NCI-H526 treated with DMSO at 0.1 percent for 48 hours (cell line): ENCODE results near the gene LRP5.
"Not testable (repeated sequence)": the region's sequence is repeated elsewhere in the genome, so short reads cannot be mapped to it uniquely, and the experiment has no call there.

Experiments used
- DNase-seq: peaks from one replicate; lab custom pipeline; 2025; lab: John Stamatoyannopoulos, UW

Gene LRP5

DNA sequence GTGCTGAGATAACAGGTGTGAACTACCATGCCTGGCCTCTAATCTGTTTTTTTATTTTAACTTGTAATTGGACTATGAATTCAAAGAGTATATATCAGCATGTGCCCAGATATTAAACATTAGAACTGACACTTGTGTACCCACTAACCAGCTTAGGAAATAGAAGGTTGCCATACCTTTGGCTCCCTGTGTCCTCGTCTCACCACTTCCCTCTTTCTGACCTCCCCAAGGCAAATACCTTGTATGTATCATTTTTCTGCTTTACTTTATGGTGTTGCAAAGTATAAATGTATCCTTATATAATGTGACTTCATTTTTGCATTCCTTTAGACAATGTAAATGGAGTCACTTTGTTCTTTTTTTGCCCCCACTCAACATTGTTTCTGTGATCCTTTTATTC is 157.3 kb downstream of the LRP5 start:
- DNase-seq: no peak

DNA sequence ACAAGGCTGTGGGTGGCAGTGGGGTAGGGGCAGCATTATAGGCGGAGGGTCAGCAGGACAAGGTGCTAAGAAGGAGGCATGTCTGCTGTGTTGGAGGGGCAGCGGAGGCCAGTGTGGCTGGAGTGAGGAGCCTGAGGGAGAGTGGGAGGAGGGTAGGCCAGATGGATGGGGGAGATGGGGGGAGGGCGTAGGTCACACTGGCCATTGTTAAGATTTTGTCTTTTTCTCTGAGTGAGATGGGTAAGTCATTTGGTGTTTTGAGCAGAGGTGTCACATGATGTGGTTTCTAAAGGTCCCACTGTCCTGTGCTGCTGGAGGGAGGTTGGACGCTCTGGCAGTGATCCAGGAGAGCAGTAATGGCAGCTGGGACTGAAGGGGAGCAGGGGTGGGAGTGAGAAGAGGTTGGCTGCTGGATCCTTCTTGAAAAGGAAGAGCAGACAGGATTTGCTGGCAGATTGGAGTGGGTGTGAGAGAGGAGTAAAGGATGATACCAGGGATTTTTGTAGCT is 158.0 kb downstream of the LRP5 start:
- DNase-seq: no peak

DNA sequence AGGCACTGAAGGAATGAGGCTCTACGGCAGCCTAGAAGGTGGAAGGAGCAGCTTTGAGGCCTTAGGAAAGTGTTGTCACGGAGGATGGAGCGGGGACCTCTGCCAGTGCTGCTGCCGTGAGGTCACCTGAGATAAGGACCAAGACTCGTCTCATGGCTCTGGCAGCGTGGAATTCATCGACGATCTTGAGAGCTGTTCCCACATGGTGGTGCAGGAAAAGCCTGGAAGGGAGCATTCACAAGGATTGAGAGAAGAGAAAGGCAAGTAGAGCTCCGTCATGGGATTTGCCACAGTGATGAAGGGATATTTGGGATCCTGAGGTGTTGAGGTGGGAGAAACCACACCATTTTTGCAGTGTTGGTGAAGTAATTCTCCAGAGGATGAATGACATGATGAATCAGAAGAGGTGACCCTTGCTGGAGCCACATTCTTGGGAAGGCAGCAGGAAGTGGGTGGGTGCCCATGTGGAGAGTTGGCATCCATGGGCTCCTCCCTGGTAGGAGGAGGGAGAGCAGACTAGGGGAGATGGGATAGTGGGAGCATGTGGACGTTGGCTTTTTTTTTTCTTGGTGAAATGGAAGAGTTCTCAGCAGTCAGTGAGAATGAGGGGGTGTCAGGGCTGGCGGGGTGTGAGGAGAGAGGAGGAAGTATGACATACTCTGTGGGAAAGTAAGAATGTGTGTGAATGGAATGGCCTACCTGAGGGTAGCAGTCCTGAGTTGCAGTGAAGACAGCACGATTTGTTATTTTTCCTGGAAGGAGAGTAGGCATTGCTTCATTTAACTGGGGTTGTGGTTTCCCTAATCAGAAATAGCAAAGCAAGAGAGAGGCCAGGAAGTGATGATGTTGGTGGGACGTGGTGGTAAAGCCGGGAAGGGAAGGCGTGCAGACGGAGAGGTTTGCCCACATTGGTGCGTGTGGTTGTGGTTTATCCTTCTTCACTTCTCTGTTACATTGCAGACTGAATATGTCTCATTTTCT is 159.3 kb downstream of the LRP5 start:
- DNase-seq: no peak

DNA sequence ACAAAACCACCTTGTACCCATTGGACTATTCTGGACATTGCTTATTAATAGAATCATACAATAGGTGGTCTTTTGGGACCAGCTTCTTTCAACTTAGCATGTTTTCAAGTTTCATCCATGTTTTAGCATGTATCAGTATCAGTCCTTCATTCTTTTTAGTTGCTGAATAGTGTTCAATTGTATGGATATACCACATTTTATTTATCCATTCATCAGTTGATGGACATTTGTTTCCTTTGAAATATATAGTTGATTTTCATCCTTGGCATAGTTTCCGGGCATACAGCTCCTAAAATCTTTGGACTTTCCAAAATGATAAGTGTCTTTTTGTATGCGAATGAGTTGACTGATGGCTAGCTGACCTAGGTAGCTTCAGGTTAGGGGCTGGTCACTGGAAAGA is 160.4 kb downstream of the LRP5 start:
- no peak for DNase-seq

GRCh38 chr11:68473693-68474092 is 161.3 kb downstream of the LRP5 start:
- DNase-seq: no peak

GRCh38 chr11:68475626-68476025 is 163.2 kb downstream of the LRP5 start:
- not testable (repeated sequence) for DNase-seq

DNA sequence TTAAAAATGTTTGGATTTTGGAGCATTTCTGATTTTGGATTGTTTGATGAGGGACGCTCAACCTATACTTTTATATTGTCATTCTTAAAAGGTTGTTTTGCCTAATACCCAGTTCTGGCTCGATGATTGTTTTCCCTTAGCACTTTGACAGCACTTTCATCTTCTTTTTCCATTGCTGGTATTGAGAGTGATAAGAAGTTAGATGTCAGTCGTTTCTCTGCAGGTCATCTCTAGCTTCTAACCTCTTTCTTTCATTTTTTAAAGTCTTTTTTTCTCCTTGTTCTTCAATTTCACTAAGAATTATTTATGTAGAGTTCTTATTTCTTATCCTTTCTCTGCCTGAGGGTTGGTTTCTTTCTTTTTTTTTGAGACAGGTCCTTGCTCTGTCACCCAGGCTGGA is 167.0 kb downstream of the LRP5 start:
- DNase-seq: no peak

DNA sequence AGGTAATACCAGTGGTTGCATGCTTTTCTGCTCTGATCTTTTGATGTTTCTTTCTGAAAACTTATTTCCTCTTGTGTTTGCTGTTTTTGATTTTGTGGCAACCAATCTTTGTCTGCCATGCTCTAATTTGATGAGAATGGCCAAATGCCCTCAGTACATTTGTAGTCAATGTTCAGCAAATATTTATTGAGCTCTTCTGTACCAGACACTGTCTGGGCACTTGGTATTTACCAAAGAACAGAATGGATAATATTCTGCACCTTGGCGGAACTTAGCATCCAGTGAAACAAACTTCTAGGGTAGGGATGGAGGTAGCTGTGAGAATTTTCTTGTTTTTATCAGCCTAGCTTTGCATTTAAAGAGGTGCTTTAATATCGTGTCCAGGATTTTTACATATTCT is 167.8 kb downstream of the LRP5 start:
- DNase-seq: no peak

GRCh38 chr11:68480852-68481510 is 168.6 kb downstream of the LRP5 start:
- DNase-seq: no peak

GRCh38 chr11:68481579-68482240 is 169.3 kb downstream of the LRP5 start:
- DNase-seq: no peak

GRCh38 chr11:68488623-68489022 is 176.2 kb downstream of the LRP5 start:
- DNase-seq: no peak

- no peak for DNase-seq
Observed at GRCh38 chr11:68495220-68495729, 182.9 kb downstream of the LRP5 start.

DNA sequence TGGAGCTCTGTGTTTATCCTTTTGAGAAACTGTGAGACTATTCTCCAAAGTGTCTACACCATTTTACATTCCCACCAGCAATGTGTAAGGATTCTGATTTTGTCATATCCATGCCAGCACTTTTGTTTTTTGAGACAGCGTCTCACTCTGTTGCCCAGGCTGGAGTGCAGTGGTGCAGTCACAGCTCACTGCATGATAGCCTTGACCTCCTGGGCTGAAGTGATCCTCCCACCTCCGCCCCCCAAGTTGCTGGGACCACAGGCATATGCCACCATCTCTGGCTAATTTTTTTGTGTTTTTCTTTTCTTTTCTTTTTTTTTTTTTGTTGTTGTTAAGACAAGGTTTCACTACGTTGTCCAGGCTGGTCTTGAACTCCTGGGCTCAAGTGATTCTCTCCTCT is 183.5 kb downstream of the LRP5 start:
- DNase-seq: no peak

GRCh38 chr11:68497761-68498160 is 185.4 kb downstream of the LRP5 start:
- DNase-seq: no peak

DNA sequence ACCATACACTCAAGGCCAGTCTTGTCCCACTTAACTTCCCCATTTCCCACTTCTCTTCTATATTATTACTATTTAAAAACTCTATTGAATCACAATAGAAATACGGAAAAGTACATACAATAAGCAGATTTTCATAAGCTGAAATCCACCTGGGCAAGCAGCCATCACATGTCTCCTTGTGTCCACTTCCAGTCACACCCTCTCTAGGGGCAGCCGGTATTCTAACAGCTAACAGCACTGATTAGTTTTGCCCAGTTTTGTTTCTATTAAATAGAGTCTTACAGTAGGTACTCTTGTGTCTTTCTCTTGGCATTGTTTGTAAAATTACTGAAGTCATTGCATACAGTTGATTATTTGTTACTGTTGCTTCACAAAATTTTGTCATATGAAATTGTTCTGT is 185.9 kb downstream of the LRP5 start:
- DNase-seq: no peak
